Choroid plexus epithelial cell (primary cell): ENCODE data around the gene MGAT4B.

Experiments
- DNase-seq: peaks from one replicate; pipeline ENCODE4 v3.0.0-alpha.2; 2010; ENCODE audit warnings: low read depth
- H3K4me3 ChIP-seq: 2 replicates; pipeline ENCODE4 v1.5.1; 2011; ENCODE audit warnings: low read depth, mild to moderate bottlenecking, control low read depth, low read length, moderate library complexity
- TF ChIP-seq, protein P1 (sequence below): conservative IDR thresholded peaks from 2 replicates; pipeline ENCODE4 v1.5.1; 2011; ENCODE audit warnings: low read depth, mild to moderate bottlenecking, control low read depth, inconsistent platforms, low read length, moderate library complexity

Gene MGAT4B

GRCh38 chr5:179833056-179833708 is 26.5 kb upstream of the MGAT4B start:
- DNase-seq: peak; percentile 6
- no peak overlapping the region for H3K4me3 ChIP-seq
- TF ChIP-seq, protein P1, sequence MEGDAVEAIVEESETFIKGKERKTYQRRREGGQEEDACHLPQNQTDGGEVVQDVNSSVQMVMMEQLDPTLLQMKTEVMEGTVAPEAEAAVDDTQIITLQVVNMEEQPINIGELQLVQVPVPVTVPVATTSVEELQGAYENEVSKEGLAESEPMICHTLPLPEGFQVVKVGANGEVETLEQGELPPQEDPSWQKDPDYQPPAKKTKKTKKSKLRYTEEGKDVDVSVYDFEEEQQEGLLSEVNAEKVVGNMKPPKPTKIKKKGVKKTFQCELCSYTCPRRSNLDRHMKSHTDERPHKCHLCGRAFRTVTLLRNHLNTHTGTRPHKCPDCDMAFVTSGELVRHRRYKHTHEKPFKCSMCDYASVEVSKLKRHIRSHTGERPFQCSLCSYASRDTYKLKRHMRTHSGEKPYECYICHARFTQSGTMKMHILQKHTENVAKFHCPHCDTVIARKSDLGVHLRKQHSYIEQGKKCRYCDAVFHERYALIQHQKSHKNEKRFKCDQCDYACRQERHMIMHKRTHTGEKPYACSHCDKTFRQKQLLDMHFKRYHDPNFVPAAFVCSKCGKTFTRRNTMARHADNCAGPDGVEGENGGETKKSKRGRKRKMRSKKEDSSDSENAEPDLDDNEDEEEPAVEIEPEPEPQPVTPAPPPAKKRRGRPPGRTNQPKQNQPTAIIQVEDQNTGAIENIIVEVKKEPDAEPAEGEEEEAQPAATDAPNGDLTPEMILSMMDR: no peak

DNA sequence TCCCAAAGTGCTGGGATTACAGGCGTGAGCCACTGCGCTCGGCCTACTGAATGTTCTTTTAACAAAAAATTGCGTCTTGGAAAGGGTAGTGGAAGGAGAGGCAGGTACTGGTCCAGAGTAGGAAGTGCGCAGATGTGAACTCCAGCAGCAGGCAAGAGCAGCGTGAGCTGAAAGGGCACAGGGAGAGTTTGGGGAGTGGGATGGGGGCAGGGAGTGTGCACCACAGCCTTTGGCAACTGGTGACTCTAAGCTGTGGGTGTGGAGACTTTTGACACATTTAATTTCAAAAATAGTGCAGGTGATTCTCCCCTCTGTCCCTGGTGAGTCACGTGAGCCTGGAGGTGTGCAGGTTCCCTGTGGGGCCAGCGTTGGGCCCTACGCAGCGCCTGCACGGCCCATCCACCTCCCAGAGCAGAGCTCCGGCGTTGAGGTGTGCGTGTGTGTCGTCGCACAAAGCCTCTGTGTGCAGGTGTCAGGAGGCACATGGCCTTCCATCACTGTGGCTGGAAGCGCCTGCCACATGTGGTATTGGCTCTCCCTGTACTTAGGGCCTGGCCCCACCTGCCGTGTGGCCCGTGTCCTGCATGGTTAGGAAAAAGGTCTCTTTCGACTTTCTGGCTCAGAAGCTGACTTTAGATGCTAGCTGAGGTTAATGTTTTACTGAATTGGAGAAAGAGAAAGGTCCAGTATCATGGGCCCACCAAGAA is 25.5 kb upstream of the MGAT4B start:
- no peak overlapping the region for H3K4me3 ChIP-seq
- DNase-seq: peak; percentile 14
- TF ChIP-seq, protein P1: no peak

DNA sequence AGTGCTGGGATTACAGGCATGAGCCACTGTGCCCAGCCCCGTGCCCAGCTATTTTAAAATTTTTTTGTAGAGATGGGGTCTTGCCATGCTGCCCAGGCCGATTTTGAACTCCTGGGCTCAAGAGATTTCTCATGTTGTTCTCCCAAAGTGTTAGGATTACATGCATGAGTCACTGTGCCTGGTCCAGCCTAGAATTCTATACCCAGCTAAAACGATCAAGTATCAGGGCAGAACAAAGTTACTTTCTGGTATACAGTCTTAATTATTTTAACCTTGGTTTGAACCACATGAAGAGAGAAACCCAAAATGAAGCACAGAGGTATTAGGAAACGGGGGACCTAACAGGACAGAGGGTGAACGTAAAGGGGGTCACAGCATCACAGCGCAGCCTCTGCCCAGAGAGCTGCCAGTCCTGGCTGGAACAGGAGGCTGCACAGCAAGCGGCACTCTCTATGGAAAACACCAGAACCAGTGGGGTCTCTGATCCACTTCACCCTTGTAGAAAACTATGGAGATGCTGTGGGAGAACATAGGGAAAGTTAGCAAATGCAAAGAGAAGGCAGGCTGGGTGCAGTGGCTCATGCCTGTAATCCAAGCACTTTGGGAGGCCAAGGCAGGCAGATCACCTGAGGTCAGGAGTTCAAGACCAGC is 24.3 kb upstream of the MGAT4B start:
- peak; percentile 20 for DNase-seq
- TF ChIP-seq, protein P1: no peak
- H3K4me3 ChIP-seq: no peak overlapping the region

GRCh38 chr5:179829732-179830435 is 23.2 kb upstream of the MGAT4B start:
- TF ChIP-seq, protein P1: no peak
- peak; percentile 23 for DNase-seq
- no peak overlapping the region for H3K4me3 ChIP-seq

DNA sequence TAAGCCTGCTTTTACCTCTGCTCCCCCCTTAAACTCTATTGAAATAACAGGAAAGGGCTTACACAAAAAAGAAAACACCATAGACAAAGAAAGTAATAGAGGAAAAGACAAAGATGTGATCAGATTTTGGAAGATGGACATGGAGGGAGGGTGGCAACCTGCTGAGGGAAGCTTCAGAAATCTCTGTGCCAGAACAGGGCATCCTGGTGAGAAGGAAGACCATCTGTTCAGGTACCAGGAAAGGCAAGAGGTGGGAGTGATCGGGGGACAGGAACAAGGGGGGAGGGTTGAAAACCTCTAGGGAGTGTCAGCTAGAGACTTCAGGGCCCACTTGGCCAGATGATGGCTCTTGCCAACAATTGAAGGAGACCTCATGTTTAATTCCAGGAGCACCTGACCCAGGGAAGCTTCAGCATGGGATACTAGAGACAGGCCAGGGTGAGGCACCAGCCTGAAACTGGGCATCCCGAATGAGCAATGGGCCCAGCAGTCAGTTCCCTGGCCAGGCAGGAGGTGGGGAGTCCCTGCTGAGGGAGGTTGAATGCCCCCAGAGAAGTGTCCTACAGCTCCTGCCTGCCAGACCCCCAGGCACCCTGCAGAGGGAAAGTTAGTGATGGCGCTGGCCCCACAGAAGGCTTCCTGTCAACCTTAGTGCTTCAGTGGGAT is 22.2 kb upstream of the MGAT4B start:
- no peak overlapping the region for H3K4me3 ChIP-seq
- TF ChIP-seq, protein P1: no peak
- DNase-seq: no peak

DNA sequence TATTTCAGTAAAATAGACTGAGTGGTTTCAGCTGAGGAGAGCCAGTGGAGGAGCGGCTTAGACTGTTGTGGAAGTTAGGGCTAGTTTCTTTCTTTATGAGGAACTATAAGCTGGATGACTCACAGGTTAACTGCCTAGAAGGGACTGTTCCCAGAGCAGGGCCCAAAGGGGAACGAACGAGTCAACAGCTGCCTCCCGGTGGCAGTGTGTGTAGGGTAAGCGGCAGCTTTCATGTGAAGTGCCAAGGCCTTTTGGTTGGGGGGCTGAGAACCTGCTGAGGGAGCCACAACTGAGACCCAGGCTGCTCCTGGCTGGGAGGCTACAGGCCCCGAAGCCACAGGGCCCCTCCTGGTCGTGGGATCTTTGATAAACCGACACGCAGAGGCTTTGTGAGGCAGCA is 21.0 kb upstream of the MGAT4B start:
- H3K4me3 ChIP-seq: peak overlapping the region; percentile 2
- TF ChIP-seq, protein P1: peak; percentile 17
- DNase-seq: peak; percentile 60
